HG03432 (cell line): ENCODE measurements around the gene ADI1.

ENCODE experiments used
- ATAC-seq: cut with Tn5 transposase; IDR thresholded peaks from one replicate; pipeline ENCODE4 v1.9.1; 2021; ENCODE audit warnings: mild to moderate bottlenecking, moderate library complexity; ENCODE audit not compliant: unreplicated experiment

Gene ADI1, protein sequence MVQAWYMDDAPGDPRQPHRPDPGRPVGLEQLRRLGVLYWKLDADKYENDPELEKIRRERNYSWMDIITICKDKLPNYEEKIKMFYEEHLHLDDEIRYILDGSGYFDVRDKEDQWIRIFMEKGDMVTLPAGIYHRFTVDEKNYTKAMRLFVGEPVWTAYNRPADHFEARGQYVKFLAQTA

DNA sequence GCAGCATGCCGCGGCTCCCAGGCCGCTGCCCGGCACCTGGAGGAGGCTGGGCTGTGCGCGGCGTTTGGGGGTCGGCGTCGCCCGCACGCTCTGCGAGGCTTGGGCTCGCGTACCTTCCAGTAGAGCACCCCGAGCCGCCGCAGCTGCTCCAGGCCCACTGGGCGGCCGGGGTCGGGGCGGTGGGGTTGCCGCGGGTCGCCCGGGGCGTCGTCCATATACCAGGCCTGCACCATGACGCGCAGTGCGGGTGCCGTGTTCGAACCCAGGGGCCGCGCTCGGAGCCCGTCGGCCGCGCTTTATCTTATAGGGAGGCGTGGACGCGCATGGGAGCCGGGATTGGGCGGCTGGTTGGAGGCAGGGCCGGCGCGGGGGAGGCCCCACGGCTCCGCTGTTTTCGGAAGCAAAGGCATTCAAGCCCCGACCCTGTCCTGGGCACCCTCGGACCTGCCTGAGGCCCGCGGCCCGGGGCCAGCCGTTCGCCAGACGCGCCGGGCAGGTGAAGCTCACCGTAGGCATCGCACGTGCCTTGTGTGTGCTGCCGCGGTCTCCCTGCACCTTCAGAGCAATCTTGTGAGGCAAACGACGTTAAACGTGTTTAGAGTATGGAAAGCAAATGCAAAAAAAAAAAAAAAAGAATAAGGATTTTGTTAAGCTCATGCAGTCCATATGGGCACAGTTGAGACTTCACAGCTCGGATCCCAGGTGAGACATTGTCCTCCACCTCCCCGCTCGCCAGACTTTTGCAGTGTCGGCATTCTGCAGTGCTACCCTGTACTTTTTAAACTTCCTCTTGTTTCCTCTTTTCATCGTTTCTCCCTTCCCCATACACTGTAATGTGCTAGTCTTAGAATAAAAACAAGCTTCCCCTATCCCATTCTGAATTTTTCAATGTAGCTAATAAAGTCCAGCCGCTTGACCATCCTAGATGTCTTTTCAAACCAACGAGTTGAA lies at the start of gene ADI1:
TSS of gene ADI1 (minus strand) at position 277 of the 951 bp plus-strand sequence. CDS start at position 233, 44 bp downstream.
- ATAC-seq = peak; percentile 69

DNA sequence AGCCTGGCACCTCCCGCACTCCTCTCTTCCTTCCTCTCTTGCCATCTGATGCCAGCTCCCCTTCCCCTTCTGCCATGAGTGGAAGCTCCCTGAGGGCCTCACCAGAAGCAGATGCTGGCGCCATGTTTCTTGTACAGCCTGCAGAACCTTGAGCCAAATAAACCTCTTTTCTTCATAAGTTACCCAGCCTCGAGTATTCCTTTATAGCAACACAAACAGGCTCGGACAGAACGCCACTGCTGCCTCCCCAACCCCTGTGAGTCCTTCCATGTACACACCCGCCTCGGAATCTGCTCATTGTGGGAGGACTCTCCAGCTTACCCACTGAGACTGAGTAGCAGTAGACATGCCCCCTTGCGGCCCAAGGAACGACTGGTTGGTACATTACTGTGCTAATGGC lies 47.5 kb upstream of the ADI1 start:
- no peak for ATAC-seq

- no peak for ATAC-seq
Measured at GRCh38 chr2:3565117-3565516, 45.8 kb upstream of the ADI1 start.

- peak; percentile 58 for ATAC-seq
Measured at GRCh38 chr2:3563521-3563976, 44.2 kb upstream of the ADI1 start.

- peak; percentile 96 for ATAC-seq
Measured at GRCh38 chr2:3558205-3559014, 39.1 kb upstream of the ADI1 start, which contains the start of gene RNASEH1. Gene RNASEH1, minus strand, starts transcription at chr2:3558333. Its CDS starts 73 bp downstream, at chr2:3558260.

DNA sequence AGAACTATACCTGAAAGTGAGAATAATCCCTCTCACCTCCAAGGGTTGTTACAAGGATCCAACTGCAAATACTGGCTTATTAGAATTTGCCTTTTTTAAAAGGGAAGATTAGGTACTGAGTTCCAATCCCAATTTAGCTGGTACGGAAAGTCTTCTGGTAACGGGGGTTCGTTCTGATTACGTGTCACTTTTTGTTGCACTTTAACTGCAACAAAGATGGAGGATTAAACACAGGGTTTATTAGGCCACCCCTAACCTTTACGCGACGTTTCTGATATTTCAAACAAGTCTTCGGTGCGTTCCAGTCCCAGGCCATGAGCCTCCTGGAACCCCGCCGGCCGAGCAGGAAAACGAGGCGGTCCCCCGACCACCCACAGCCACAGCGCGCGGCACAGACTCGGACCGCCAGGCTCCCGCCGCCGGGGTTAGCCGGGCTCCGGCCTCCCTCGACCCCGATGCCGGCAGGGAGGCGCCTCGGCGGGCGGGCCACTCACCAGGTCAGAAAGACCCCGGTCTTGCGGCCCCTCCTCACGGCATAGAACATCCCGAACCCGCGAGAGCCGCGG lies 38.4 kb upstream of the ADI1 start:
- ATAC-seq = peak; percentile 26

DNA sequence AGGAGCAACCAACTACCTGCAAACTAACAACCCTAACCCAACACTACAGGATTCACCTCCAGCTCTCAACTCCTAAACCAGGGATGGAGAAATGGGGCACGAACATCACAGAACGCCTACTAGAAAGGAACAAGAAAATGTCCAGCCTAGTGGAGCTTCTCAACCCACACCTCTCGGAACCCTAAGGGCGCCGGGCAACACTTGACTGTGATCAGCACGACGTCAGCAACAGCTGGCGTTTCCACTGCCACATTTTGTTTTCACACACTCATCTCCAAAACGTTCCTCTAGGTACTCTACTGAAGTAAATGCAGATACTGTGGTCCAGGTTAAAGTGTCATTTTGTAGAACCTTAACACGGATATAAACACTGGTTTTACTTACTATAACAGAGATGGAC lies 34.6 kb upstream of the ADI1 start:
- no peak for ATAC-seq

- ATAC-seq = no peak
Measured at GRCh38 chr2:3547915-3548314, 28.6 kb upstream of the ADI1 start.

GRCh38 chr2:3545788-3546478 lies 26.6 kb upstream of the ADI1 start:
- ATAC-seq = no peak

- no peak for ATAC-seq
Measured at GRCh38 chr2:3543023-3543683, 23.8 kb upstream of the ADI1 start.

- ATAC-seq = no peak
Measured at GRCh38 chr2:3542107-3542506, 22.8 kb upstream of the ADI1 start.

DNA sequence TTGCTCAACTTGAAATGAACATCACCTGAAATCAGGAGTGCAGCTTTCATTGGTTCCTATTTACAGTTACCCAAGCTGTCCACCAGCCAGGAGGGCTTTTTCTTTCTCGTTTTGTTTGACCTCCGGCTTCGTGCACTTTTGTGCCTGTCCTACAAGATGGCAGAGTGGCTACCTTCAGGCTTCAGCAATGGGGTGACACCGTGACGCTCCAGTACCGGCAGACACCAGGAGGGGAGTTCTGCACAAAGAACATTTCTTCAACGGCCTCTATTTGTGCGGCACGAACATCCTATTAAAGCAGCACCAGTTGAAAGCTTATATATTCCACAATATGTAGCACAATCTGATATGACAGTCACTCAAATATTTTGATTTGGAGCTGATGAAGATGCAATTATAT lies 20.5 kb upstream of the ADI1 start:
- ATAC-seq = no peak

GRCh38 chr2:3536682-3537632 lies 17.6 kb upstream of the ADI1 start:
- ATAC-seq = no peak

DNA sequence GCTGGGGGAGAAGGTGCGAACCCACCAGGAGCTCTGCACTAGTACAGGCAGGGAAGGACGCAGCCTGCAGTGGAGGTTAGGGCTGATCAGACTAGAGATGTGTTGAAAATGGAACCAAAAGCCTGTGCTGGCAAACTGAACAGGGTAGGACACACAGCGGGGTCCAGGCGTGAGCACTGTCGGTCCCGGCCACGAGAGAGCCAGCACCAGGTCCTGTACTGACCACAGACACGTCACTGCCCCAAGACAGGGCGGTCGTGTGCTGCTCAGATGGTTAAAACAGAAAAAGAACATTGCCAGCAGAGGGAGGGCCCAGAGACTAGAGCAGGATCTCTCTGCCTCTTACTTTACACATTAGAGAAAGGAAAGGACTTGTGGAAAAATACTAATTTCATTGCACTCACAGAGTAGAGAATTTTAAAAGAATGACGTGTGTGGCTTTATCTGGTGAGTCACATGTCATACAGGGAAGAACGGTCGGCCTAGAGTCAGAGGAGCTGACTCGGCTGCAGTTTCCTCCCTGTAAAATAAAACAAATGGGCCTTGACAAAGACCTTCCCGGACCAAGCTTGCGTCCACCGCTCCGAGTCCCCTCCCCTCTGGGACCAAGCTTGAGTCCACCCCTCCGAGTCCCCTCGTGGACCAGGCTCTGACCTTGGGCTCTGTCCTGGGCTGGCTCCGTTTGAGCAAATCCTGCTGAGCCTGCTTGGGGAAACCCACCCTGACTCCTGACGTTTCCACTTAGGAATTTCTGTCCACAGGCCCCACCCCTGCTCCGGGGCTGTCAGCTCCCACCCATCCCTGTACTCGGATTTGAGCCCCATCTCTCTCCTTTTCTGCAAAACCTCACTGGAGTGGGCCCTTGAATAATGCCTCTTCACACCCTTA lies 16.7 kb upstream of the ADI1 start:
- no peak for ATAC-seq

DNA sequence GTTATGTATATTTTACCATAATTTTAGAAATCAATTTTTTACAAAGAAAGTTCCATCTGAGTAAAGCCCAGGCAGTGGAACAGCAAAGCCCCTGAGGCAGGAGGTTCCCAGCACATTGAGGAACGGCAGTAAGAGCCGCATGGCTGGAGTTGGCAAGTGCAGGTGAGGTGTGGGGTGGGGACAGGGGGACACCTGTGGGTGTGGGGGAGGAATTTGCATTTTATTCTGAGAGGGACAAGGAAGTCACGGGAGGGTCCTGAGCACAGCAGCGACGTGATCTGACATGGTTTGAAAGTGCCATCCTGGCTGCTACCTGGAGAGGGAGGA lies 16.1 kb upstream of the ADI1 start:
- ATAC-seq = no peak

- no peak for ATAC-seq
Measured at GRCh38 chr2:3534251-3534814, 15.0 kb upstream of the ADI1 start.

DNA sequence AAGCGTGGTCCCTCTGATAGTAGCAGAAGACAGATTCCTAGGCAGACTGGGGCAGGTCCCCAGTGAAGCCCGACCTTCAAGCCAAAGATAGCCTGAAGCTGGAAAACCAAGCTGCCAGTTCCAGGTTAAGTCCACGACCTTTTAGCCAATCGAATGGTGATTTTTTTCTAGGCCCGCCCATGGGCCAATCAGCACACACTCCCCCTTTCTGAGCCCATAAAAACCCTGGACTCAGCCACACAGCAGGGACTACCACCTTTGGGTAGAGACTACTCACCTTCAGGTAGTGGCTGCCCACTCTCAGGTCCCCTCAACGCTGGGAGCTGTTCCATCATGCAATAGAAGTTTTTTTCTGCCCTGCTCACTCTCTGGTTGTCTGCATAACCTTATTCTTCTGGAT lies 14.5 kb upstream of the ADI1 start:
- no peak for ATAC-seq
